ENCODE data around the gene BICC1.
A peak's percentile ranks its signal among the peaks of the same experiment; 100 is the strongest.

Gene BICC1

GRCh38 chr10:58516671-58517070, 4.0 kb downstream of the BICC1 start:
- no peak for DNase-seq

GRCh38 chr10:58517081-58517480, 4.4 kb downstream of the BICC1 start:
- DNase-seq: no peak

- no peak for DNase-seq
Observed at GRCh38 chr10:58517491-58518355, 5.1 kb downstream of the BICC1 start.

- no peak for DNase-seq
Observed at GRCh38 chr10:58518775-58519174, 6.1 kb downstream of the BICC1 start.

DNA sequence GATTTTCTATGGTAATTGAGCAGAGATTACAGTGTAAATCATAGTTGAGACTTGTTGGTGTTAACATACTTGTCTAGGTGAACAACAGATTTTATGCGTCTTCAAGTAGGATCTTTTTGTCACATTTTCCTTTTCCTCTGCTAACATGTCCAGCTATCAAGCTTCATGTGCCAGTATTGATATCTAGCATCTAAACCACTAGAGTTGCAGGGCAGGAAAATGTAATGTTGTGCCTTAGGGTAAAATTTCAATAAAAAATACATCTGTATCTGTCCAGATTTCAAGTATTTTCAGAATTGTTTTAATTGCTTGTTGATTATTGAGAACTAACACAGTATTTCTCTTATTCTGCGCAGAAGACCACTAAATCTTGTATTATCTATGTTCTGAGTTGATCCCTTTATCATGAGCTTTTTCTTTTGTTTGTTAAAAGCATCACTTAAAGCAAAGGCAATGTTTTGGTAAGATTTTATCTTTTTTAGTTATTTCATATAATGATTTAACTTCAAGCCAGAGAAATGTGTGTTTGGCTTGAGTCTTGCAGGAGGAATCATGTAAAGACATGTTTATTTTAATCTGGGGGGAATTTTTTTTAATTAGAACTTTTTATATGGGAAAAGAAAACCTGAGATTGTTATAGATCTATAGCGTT, 16.5 kb downstream of the BICC1 start:
- DNase-seq: no peak

DNA sequence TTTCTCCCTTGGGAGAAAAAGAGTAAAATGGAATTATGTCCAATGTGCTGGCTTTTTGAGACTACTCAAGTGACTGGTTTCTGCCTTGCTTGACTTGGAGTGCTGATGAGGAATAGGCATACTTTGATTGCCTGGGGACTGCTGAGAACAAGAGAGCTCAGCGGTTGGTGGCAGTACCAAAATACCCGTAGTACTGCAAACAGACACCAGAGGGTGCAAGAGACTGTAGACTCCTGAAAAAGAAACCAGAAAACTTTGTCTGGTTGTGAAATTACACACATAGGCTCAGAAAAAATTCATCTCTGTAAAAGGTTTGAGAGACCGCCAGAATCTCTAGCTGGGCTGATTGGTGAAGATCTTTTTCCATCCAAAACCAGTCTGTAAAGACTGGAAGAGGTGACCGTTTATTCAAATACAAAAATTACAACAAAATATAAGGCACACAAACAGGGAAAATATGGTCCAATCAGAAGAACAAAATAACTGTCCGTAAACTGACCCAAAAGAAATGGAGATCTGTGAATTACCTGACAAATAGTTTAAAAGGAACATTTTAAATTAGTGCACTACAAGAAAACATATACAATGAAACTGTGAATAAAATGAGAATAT, 18.5 kb downstream of the BICC1 start:
- peak; percentile 35 to 50 for DNase-seq

- no peak for DNase-seq
Observed at GRCh38 chr10:58535311-58535710, 22.6 kb downstream of the BICC1 start.

GRCh38 chr10:58543141-58543540, 30.5 kb downstream of the BICC1 start:
- DNase-seq: no peak

- no peak for DNase-seq
Observed at GRCh38 chr10:58544135-58544534, 31.5 kb downstream of the BICC1 start.

DNA sequence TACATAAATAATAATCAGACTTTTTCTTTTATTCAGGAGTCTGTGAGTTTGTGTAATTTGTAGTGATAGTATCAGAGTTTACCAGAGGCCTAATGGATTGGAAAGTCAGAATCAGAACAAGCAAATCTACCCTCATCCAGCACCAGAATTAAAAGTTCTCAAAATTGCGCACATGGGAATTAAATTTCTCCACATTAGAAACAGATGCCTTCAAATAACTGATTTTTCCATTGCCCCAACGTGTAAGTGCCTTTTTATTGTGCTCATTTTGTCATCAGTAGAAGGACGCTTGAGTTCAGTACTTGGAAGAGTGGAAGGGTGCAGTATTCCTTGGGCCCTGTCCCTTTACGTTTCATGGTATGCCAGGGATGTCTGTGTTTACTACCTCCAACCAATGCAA, 32.8 kb downstream of the BICC1 start:
- DNase-seq: no peak

- DNase-seq: no peak
Observed at GRCh38 chr10:58546137-58546536, 33.5 kb downstream of the BICC1 start.

GRCh38 chr10:58546722-58547445, 34.2 kb downstream of the BICC1 start:
- no peak for DNase-seq

GRCh38 chr10:58547963-58548362, 35.3 kb downstream of the BICC1 start:
- DNase-seq: no peak

- DNase-seq: no peak
Observed at GRCh38 chr10:58554316-58554715, 41.6 kb downstream of the BICC1 start.

DNA sequence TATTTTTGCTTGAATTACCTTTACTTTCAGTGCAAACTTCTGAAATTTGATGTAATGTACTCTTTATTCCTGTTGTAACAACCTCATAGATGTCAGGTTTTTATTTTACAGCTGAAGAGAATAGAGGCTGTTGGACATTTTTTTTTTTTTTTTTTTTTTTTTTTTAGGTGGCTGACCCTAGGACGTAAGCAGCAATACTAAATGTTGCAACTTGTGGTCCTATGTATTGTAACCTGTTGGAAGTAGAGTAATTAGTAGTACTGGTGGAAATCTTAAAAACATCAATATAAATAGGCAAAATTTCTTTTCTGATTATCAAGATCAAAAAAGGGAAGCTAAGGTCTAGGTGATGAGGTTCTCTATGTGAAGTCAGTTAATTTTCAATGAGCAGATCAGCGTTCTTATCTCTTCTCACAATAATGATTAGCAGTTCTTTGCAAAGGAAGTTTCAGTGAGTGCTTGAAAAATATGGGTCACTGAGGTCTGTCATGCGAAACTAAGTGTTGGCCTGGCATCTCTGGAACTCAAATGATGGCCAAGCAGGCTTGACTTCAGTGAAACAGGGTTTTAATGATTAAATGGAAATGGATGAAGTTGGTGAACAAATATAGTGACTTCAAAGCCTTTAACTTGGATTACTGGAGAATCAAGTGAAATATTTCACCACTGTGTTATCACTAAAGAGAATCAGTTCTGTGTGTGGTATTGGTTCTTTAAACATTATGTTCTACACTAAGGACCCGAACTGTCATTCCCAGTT, 42.7 kb downstream of the BICC1 start:
- DNase-seq: no peak

DNA sequence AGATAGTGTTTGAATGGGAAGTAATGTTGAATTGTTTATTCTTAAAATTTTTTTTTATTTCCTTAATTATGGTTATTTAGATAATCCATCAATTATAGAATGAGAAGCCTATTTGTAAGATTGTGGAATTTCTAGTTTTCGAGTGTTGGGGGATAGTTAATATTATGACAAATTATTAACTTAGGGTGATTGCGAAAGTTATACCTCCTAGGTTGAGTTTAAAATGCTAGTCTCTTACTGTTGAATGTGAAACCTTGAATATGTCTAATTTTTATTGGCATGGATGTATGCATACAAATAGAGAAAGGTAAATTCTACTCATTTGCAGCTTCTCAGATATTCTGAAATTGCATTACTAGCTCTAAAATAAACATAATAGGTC, 43.2 kb downstream of the BICC1 start:
- DNase-seq: no peak

DNA sequence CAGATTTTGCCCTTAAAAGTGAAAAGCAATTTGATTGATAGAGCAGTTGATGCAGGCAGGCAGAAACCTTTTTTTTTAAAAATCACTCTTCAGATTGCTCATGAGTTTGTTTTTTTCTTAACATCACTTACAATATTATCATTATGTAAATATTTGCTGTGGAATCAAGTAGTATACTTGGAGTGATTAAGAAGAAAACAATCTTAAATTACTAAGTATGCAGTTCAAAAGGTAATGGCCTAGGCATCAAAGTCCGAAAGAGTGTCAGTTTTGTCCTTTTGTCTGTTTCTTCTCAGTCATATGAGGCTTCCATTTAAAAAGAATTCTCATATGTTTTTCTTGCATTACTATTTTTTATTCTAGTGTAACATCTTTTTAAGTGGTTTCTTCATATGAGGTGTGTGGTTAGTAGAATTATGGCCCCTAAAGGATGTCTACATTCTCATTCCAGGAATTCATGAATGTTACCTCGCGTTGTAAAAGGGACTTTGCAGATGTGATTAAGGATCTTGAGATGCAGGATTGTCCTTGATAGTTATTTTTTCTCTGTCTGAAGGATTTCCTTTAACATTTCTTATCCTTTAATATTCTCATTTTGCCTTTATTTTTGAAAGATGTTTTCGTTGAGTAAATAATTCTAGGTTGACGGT, 44.0 kb downstream of the BICC1 start:
- DNase-seq: no peak

DNA sequence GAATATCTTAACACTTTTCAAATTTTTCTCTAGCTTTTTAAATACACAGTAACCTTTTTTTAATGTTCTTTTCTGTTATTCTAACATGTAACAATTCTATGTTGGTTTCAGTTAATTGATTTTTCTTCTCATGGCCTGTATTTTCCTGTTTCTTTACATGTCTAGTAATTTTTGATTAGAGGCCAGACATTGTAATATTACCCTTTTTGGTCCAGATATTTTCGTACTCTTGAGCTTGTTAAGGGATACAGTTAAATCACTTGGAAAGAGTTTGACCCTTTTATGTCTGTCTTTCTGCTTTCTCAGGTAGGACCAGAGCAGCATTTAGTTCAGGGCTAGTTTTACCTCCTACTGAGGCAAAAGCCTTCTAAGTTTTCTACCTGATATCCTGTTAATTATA, 45.0 kb downstream of the BICC1 start:
- no peak for DNase-seq

DNA sequence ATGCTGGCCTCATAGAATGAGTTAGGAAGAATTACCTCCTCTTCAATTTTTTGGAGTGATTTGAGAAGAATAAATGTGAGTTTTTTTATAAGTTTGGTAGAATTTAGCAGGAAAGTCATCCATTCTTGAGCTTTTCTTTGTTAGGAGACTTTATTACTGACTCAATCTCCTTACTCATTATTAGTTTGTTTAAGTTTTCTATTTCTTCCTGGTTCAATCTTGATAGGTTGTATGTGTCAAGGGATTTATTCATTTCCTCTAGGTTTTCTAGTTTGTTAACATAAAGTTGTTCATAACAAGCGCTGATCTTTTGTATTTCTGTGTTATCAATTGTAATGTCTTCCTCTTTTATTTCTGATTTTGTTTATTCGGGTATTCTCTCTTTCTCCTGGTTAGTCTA, 47.4 kb downstream of the BICC1 start:
- DNase-seq: no peak

GRCh38 chr10:58565271-58565670, 52.6 kb downstream of the BICC1 start:
- DNase-seq: no peak

- no peak for DNase-seq
Observed at GRCh38 chr10:58567652-58568051, 55.0 kb downstream of the BICC1 start.

GRCh38 chr10:58568428-58568935, 55.8 kb downstream of the BICC1 start:
- no peak for DNase-seq
